ENCODE measurements around the gene CMTR1.

DNA sequence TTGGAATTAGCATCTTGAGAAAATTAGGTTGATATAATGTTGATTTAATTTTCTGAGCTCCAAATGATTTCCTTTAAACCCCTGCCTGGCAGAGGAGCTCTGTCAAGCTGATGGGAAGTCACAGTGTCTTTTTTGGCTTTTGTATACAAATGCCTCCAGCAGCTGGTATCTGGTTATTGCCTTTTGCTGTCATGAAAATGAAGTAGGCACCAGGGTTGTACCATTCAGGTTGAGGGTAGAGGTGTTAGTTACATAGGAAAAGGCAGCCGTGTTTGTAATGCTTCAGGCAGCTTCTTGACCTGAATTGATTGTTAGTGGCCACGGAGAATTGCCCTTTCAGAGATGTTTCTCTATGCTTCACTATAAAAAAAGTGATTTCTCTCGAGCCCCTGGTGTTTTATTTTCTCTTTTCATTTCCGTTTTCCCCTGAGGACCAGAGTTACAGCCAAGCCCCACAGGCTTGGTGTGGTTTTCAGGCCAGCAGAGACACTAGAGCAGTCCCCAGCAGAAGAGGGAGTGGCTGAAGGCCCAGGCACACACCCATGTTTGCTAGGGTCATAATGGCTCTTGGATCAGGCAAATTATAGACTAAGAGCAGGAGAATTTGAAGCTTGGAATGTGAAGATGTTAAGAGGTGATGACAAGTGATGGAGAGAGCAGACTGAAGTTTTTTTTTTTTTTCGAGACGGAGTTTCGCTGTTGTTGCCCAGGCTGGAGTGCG is 21.6 kb downstream of the CMTR1 start:
- TF ChIP-seq YY1 (IDR thresholded peaks at IDR 0.05; ENCODE audit: insufficient read depth, insufficient read length): no peak
- no peak for TF ChIP-seq SUZ12 (IDR thresholded peaks at IDR 0.05; ENCODE audit: extremely low read depth, insufficient read depth, insufficient read length)
- TF ChIP-seq ZNF274 (IDR thresholded peaks at IDR 0.05; ENCODE audit: low read depth, low read length): no peak

All from NT2/D1 (cell line).